Astrocyte (in vitro differentiated cells and primary cell): Measurements from ENCODE around the gene MBD2.
"Not testable (repeated sequence)": the region's sequence is repeated elsewhere in the genome, so short reads cannot be mapped to it uniquely, and the experiment has no call there.

ENCODE experiments used
- CTCF ChIP-seq: IDR thresholded peaks from 2 replicates; pipeline ENCODE4 v1.5.1; 2011; ENCODE audit warnings: low read depth, mild to moderate bottlenecking, inconsistent platforms, low read length, moderate library complexity; ENCODE audit not compliant: insufficient read depth
- EZH2 ChIP-seq: IDR thresholded peaks from 2 replicates; pipeline ENCODE4 v1.6.1; 2012; ENCODE audit warnings: mild to moderate bottlenecking, low read length, inconsistent platforms; ENCODE audit not compliant: insufficient read depth

- TF ChIP-seq CTCF, EZH2: not testable (repeated sequence)
Observed at GRCh38 chr18:54205448-54205847, 19.0 kb downstream of the MBD2 start.
